ENCODE measurements around the gene TMEM266. TPM values are rescaled to one million over a fixed set of nuclear protein-coding genes. Genes with fewer than 3 reads are reported as not detected.

The TMEM266 gene
- total RNA-seq, 1 donor: not detected

- H3K4me3 ChIP-seq (ENCODE audit: low read length): no peak overlapping the region
- H3K4me1 ChIP-seq (ENCODE audit: insufficient read depth, low read length): no peaks in the 10 kb centered on the region
- H3K27me3 ChIP-seq (ENCODE audit: insufficient read depth, low read length): no peaks in the 10 kb centered on the region
- no peaks in the 10 kb centered on the region for H3K9me3 ChIP-seq (ENCODE audit: low read depth, low read length)
These were observed 39.6 kb downstream of the TMEM266 start for GRCh38 chr15:76099388-76099787.

- Histone ChIP-seq H3K27me3 (ENCODE audit: insufficient read depth, low read length) (no peaks in the 10 kb centered on the region), H3K4me1 (ENCODE audit: insufficient read depth, low read length) (no peaks in the 10 kb centered on the region), H3K9me3 (ENCODE audit: low read depth, low read length) (no peaks in the 10 kb centered on the region), H3K4me3 (ENCODE audit: low read length) (no peak overlapping the region)
These were observed 40.6 kb downstream of the TMEM266 start for GRCh38 chr15:76100361-76100760.

- no peaks in the 10 kb centered on the region for H3K9me3 ChIP-seq (ENCODE audit: low read depth, low read length)
- H3K4me1 ChIP-seq (ENCODE audit: insufficient read depth, low read length): no peaks in the 10 kb centered on the region
- no peak overlapping the region for H3K4me3 ChIP-seq (ENCODE audit: low read length)
- no peaks in the 10 kb centered on the region for H3K27me3 ChIP-seq (ENCODE audit: insufficient read depth, low read length)
These were observed 41.9 kb downstream of the TMEM266 start for GRCh38 chr15:76101655-76102054.

- no peaks in the 10 kb centered on the region for H3K9me3 ChIP-seq (ENCODE audit: low read depth, low read length)
- no peak overlapping the region for H3K4me3 ChIP-seq (ENCODE audit: low read length)
- H3K27me3 ChIP-seq (ENCODE audit: insufficient read depth, low read length): no peaks in the 10 kb centered on the region
- no peaks in the 10 kb centered on the region for H3K4me1 ChIP-seq (ENCODE audit: insufficient read depth, low read length)
These were observed 45.6 kb downstream of the TMEM266 start for GRCh38 chr15:76105391-76105790.

- no peak overlapping the region for H3K4me3 ChIP-seq (ENCODE audit: low read length)
- no peaks in the 10 kb centered on the region for H3K9me3 ChIP-seq (ENCODE audit: low read depth, low read length)
- no peaks in the 10 kb centered on the region for H3K27me3 ChIP-seq (ENCODE audit: insufficient read depth, low read length)
- H3K4me1 ChIP-seq (ENCODE audit: insufficient read depth, low read length): no peaks in the 10 kb centered on the region
These were observed 46.1 kb downstream of the TMEM266 start for GRCh38 chr15:76105911-76106310.

GRCh38 chr15:76107169-76107568 lies 47.4 kb downstream of the TMEM266 start:
- Histone ChIP-seq H3K4me1 (ENCODE audit: insufficient read depth, low read length) (no peaks in the 10 kb centered on the region), H3K27me3 (ENCODE audit: insufficient read depth, low read length) (no peaks in the 10 kb centered on the region), H3K4me3 (ENCODE audit: low read length) (no peak overlapping the region), H3K9me3 (ENCODE audit: low read depth, low read length) (no peaks in the 10 kb centered on the region)

GRCh38 chr15:76108021-76108723 lies 48.4 kb downstream of the TMEM266 start:
- H3K9me3 ChIP-seq (ENCODE audit: low read depth, low read length): no peaks in the 10 kb centered on the region
- no peak overlapping the region for H3K4me3 ChIP-seq (ENCODE audit: low read length)
- H3K27me3 ChIP-seq (ENCODE audit: insufficient read depth, low read length): no peaks in the 10 kb centered on the region
- no peaks in the 10 kb centered on the region for H3K4me1 ChIP-seq (ENCODE audit: insufficient read depth, low read length)

- Histone ChIP-seq H3K4me1 (ENCODE audit: insufficient read depth, low read length) (no peaks in the 10 kb centered on the region), H3K9me3 (ENCODE audit: low read depth, low read length) (no peaks in the 10 kb centered on the region), H3K4me3 (ENCODE audit: low read length) (no peak overlapping the region), H3K27me3 (ENCODE audit: insufficient read depth, low read length) (no peaks in the 10 kb centered on the region)
These were observed 49.3 kb downstream of the TMEM266 start for GRCh38 chr15:76109046-76109445.

GRCh38 chr15:76114561-76114960 lies 54.8 kb downstream of the TMEM266 start:
- Histone ChIP-seq H3K27me3 (ENCODE audit: insufficient read depth, low read length) (no peaks in the 10 kb centered on the region), H3K4me3 (ENCODE audit: low read length) (no peak overlapping the region), H3K9me3 (ENCODE audit: low read depth, low read length) (no peaks in the 10 kb centered on the region), H3K4me1 (ENCODE audit: insufficient read depth, low read length) (no peaks in the 10 kb centered on the region)

GRCh38 chr15:76116138-76116885 lies 56.5 kb downstream of the TMEM266 start:
- H3K9me3 ChIP-seq (ENCODE audit: low read depth, low read length): no peaks in the 10 kb centered on the region
- no peak overlapping the region for H3K4me3 ChIP-seq (ENCODE audit: low read length)
- H3K4me1 ChIP-seq (ENCODE audit: insufficient read depth, low read length): no peaks in the 10 kb centered on the region
- no peaks in the 10 kb centered on the region for H3K27me3 ChIP-seq (ENCODE audit: insufficient read depth, low read length)

GRCh38 chr15:76117181-76117580 lies 57.4 kb downstream of the TMEM266 start:
- H3K4me1 ChIP-seq (ENCODE audit: insufficient read depth, low read length): no peaks in the 10 kb centered on the region
- H3K4me3 ChIP-seq (ENCODE audit: low read length): no peak overlapping the region
- no peaks in the 10 kb centered on the region for H3K9me3 ChIP-seq (ENCODE audit: low read depth, low read length)
- H3K27me3 ChIP-seq (ENCODE audit: insufficient read depth, low read length): no peaks in the 10 kb centered on the region

GRCh38 chr15:76118767-76119166 lies 59.0 kb downstream of the TMEM266 start:
- Histone ChIP-seq H3K4me3 (ENCODE audit: low read length) (no peak overlapping the region), H3K9me3 (ENCODE audit: low read depth, low read length) (no peaks in the 10 kb centered on the region), H3K27me3 (ENCODE audit: insufficient read depth, low read length) (no peaks in the 10 kb centered on the region), H3K4me1 (ENCODE audit: insufficient read depth, low read length) (no peaks in the 10 kb centered on the region)

- no peak overlapping the region for H3K4me3 ChIP-seq (ENCODE audit: low read length)
- H3K27me3 ChIP-seq (ENCODE audit: insufficient read depth, low read length): no peaks in the 10 kb centered on the region
- H3K4me1 ChIP-seq (ENCODE audit: insufficient read depth, low read length): no peaks in the 10 kb centered on the region
- H3K9me3 ChIP-seq (ENCODE audit: low read depth, low read length): no peaks in the 10 kb centered on the region
These were observed 63.2 kb downstream of the TMEM266 start for GRCh38 chr15:76123031-76123430.

- Histone ChIP-seq H3K9me3 (ENCODE audit: low read depth, low read length) (no peaks in the 10 kb centered on the region), H3K4me1 (ENCODE audit: insufficient read depth, low read length) (no peaks in the 10 kb centered on the region), H3K27me3 (ENCODE audit: insufficient read depth, low read length) (no peaks in the 10 kb centered on the region), H3K4me3 (ENCODE audit: low read length) (no peak overlapping the region)
These were observed 67.4 kb downstream of the TMEM266 start for GRCh38 chr15:76127169-76127568.

- no peaks in the 10 kb centered on the region for H3K27me3 ChIP-seq (ENCODE audit: insufficient read depth, low read length)
- no peaks in the 10 kb centered on the region for H3K9me3 ChIP-seq (ENCODE audit: low read depth, low read length)
- H3K4me3 ChIP-seq (ENCODE audit: low read length): no peak overlapping the region
- no peaks in the 10 kb centered on the region for H3K4me1 ChIP-seq (ENCODE audit: insufficient read depth, low read length)
These were observed 68.1 kb downstream of the TMEM266 start for GRCh38 chr15:76127880-76128279.

GRCh38 chr15:76134537-76134936 lies 74.8 kb downstream of the TMEM266 start:
- H3K27me3 ChIP-seq (ENCODE audit: insufficient read depth, low read length): no peaks in the 10 kb centered on the region
- no peaks in the 10 kb centered on the region for H3K9me3 ChIP-seq (ENCODE audit: low read depth, low read length)
- peaks cover under 1% of the 10 kb centered on the region for H3K4me1 ChIP-seq (ENCODE audit: insufficient read depth, low read length)
- no peak overlapping the region for H3K4me3 ChIP-seq (ENCODE audit: low read length)

Measured in mononuclear cell (primary cell).